GM13977 (cell line): ENCODE measurements around the gene PLCG1.

Experiments
- DNase-seq: peaks from one replicate; pipeline ENCODE4 v3.0.0; 2012; ENCODE audit warnings: low spot score
- in situ Hi-C: fragments of 300-500 bp; cut with MboI; formaldehyde crosslinking; loops from one replicate; pipeline ENCODE4 v1.12.0; 2022; ENCODE audit warnings: low sequenced_read_pairs, low pct_unique_long_range_greater_than_20kb, mixed read lengths, inconsistent platforms; ENCODE audit not compliant: unreplicated experiment
- TF ChIP-seq, protein P1 (sequence below): IDR thresholded peaks from 2 replicates; pipeline ENCODE4 v1.5.1; 2012; ENCODE audit warnings: mild to moderate bottlenecking, control low read depth; ENCODE audit not compliant: insufficient read depth; ENCODE audit errors: extremely low read depth, missing control alignments

The PLCG1 gene

DNA sequence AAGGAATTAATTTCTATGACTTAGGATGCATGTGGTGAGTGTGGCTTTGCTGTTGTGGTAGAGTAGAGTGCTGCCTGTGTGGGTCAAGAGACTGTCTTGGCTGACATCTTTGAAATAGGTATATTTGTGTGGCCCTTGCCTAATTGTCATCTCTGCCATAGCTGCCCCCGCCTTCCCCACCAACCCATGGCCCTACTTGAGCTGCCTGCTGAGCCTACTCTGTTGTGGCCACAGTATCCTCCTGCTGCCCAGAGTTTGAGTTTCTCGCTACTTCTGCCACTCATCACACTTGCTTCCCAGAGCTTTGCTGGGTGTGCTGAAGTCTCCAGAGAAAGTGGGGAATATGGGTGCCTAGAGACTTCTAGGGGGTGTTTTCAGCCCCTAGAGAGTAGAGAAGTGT, 8.0 kb downstream of the PLCG1 start:
- DNase-seq, result no peak
- TF ChIP-seq, protein P1, sequence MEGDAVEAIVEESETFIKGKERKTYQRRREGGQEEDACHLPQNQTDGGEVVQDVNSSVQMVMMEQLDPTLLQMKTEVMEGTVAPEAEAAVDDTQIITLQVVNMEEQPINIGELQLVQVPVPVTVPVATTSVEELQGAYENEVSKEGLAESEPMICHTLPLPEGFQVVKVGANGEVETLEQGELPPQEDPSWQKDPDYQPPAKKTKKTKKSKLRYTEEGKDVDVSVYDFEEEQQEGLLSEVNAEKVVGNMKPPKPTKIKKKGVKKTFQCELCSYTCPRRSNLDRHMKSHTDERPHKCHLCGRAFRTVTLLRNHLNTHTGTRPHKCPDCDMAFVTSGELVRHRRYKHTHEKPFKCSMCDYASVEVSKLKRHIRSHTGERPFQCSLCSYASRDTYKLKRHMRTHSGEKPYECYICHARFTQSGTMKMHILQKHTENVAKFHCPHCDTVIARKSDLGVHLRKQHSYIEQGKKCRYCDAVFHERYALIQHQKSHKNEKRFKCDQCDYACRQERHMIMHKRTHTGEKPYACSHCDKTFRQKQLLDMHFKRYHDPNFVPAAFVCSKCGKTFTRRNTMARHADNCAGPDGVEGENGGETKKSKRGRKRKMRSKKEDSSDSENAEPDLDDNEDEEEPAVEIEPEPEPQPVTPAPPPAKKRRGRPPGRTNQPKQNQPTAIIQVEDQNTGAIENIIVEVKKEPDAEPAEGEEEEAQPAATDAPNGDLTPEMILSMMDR, result no peak
- in situ Hi-C loops, result no loop called here

GRCh38 chr20:41145821-41146620, 8.7 kb downstream of the PLCG1 start:
- no peak for DNase-seq
- TF ChIP-seq, protein P1, result no peak
- in situ Hi-C loops, result no loop called here

DNA sequence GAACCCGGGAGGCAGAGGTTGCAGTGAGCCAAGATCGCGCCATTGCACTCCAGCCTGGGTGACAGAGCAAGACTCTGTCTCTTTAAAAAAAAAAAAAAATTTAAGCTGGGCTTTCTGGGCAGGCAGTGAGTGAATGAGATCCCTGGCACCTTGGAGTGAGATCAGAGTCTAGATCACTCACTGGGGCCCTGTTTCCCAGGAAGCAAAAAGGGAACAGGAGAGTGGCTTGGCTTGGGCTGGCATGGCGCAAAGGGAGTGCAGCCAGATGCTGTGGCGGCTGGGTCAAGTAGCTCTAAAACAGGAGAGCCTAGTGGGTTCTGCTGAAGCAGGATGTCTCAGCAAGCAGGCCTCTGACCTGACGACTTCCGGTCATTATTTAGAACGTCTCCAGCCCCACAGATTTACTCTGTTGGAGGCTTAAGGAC, 10.4 kb downstream of the PLCG1 start:
- DNase-seq, result no peak

GRCh38 chr20:41148942-41149341, 11.6 kb downstream of the PLCG1 start:
- in situ Hi-C loops, result no loop called here
- TF ChIP-seq, protein P1, result no peak
- DNase-seq, result no peak

More for the DNA sequence above, 10.4 kb downstream of the PLCG1 start:
- in situ Hi-C loops, result no loop called here
- TF ChIP-seq, protein P1, result no peak

DNA sequence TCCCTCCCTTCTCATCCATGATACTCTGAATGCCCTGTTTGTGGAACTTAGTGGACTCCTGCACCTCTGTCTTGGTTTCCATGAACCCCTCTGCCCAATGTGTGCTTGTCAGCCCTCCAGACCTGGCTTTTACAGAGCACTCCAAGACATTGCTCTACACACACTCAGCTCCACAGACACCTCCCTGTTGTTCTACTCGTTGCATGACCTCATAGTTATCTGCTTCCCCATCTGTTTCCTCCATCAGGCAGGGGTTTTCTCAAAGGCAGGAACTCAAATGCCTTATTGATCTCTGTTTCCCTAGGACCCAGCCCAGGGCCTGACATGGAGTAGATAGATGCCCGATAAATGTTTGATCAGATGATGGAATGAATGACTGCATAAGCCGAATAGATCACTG, 13.3 kb downstream of the PLCG1 start:
- TF ChIP-seq, protein P1, result no peak
- DNase-seq, result no peak
- in situ Hi-C loops, result no loop called here

GRCh38 chr20:41151134-41151869, 14.0 kb downstream of the PLCG1 start:
- in situ Hi-C loops, result no loop called here
- DNase-seq, result no peak
- TF ChIP-seq, protein P1, result no peak
